NT2/D1 (cell line): ENCODE results near the gene CHRM3.

ENCODE experiments used
- SUZ12 ChIP-seq: IDR thresholded peaks from 2 replicates; pipeline ENCODE4 v1.6.1; 2011; ENCODE audit not compliant: insufficient read length, insufficient read depth; ENCODE audit errors: extremely low read depth
- YY1 ChIP-seq: IDR thresholded peaks from 2 replicates; pipeline ENCODE4 v1.6.1; 2011; ENCODE audit not compliant: insufficient read length, insufficient read depth
- ZNF274 ChIP-seq: IDR thresholded peaks from 2 replicates; pipeline ENCODE4 v1.6.1; 2011; ENCODE audit warnings: mild to moderate bottlenecking, low read depth, low read length

DNA sequence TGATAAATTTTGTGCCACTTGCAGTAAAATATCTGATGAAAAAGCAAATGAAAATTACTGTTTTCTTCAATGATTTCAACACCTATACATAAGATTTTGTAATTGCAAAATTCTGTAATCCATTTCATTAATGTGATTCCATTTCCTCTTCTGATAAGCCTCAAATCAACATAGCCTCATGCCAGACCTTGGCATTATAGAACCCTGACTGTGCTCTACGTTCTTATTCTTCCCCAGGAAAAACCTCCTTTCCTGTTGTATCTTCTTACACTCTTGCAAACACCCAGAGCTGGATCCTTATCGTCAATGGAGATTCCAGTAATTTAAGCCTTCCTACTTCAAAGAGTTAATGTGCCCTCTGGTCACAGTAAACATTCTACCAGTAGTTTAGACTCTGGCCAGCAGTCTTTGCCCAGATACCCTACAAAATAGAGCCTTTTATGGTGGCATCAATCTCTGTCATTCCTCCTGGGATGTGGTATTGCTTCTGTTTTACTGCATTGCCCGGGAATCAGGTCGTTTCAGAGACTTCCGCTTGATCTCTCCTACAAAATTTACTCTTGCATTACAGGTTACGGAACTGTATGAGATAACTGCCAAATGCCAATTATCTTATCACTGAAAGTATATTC is 48.5 kb upstream of the CHRM3 start:
- no peak for TF ChIP-seq SUZ12
- no peak for TF ChIP-seq YY1
- TF ChIP-seq ZNF274 = no peak
